ENCODE measurements around the gene RFX3.
"Not testable (repeated sequence)": the region's sequence is repeated elsewhere in the genome, so short reads cannot be mapped to it uniquely, and the experiment has no call there.

The RFX3 gene

GRCh38 chr9:3323714-3324113 is 202.1 kb downstream of the RFX3 start:
- no peaks in the 10 kb centered on the region for H3K27me3 ChIP-seq (replicated peaks; ENCODE audit: insufficient read depth, low read length)
- no peaks in the 10 kb centered on the region for H4K20me1 ChIP-seq (ENCODE audit: insufficient read depth, low read length)
- no peaks in the 10 kb centered on the region for H3K9me2 ChIP-seq (replicated peaks; ENCODE audit: insufficient read depth, low read length)
- no peak for DNase-seq
- no peaks in the 10 kb centered on the region for H3K36me3 ChIP-seq (replicated peaks; ENCODE audit: insufficient read depth, low read length)
- no peak overlapping the region for H3K4me3 ChIP-seq (ENCODE audit: low read length)
- H3F3A ChIP-seq (ENCODE audit: insufficient read depth, low read length) = no peaks in the 10 kb centered on the region
- no peaks in the 10 kb centered on the region for H3K9me3 ChIP-seq (replicated peaks; ENCODE audit: insufficient read depth, low read length)
- no peak overlapping the region for H2AFZ ChIP-seq (ENCODE audit: low read length)
- H3K27ac ChIP-seq (ENCODE audit: low read length) = no peak overlapping the region
- no peaks in the 10 kb centered on the region for H3K4me1 ChIP-seq (ENCODE audit: low read length)
- TF ChIP-seq EZH2 (optimal IDR thresholded peaks at IDR 0.05; ENCODE audit: low read depth, low read length) (no peak), CTCF (IDR thresholded peaks at IDR 0.05; ENCODE audit: low read length) (no peak), EZH2phosphoT487 (IDR thresholded peaks at IDR 0.05; ENCODE audit: low read length) (no peak)
- H3K4me2 ChIP-seq (ENCODE audit: low read depth, low read length) = no peak overlapping the region
- no peaks in the 10 kb centered on the region for H3K79me2 ChIP-seq (ENCODE audit: low read length)
- no peak overlapping the region for H3K9ac ChIP-seq (ENCODE audit: low read length)

- Histone ChIP-seq H3F3A (ENCODE audit: insufficient read depth, low read length) (no peaks in the 10 kb centered on the region), H3K27ac (ENCODE audit: low read length) (no peak overlapping the region)
- TF ChIP-seq EZH2 (optimal IDR thresholded peaks at IDR 0.05; ENCODE audit: low read depth, low read length) = no peak
- TF ChIP-seq EZH2phosphoT487 (IDR thresholded peaks at IDR 0.05; ENCODE audit: low read length) = no peak
- no peak for TF ChIP-seq CTCF (IDR thresholded peaks at IDR 0.05; ENCODE audit: low read length)
Measured at GRCh38 chr9:3321186-3321585, 204.6 kb downstream of the RFX3 start.

GRCh38 chr9:3312595-3312994 is 213.2 kb downstream of the RFX3 start:
- H3K4me3 ChIP-seq (ENCODE audit: low read length); H3K36me3 ChIP-seq (replicated peaks; ENCODE audit: insufficient read depth, low read length); H3K4me2 ChIP-seq (ENCODE audit: low read depth, low read length); H2AFZ ChIP-seq (ENCODE audit: low read length); H3K9ac ChIP-seq (ENCODE audit: low read length); H3K79me2 ChIP-seq (ENCODE audit: low read length); H3K9me3 ChIP-seq (replicated peaks; ENCODE audit: insufficient read depth, low read length); H3F3A ChIP-seq (ENCODE audit: insufficient read depth, low read length); H4K20me1 ChIP-seq (ENCODE audit: insufficient read depth, low read length); H3K27ac ChIP-seq (ENCODE audit: low read length); H3K4me1 ChIP-seq (ENCODE audit: low read length); H3K9me2 ChIP-seq (replicated peaks; ENCODE audit: insufficient read depth, low read length); DNase-seq; H3K27me3 ChIP-seq (replicated peaks; ENCODE audit: insufficient read depth, low read length): not testable (repeated sequence)

More at GRCh38 chr9:3321186-3321585, 204.6 kb downstream of the RFX3 start:
- Histone ChIP-seq H3K27me3 (replicated peaks; ENCODE audit: insufficient read depth, low read length) (no peaks in the 10 kb centered on the region), H3K9ac (ENCODE audit: low read length) (no peak overlapping the region), H3K79me2 (ENCODE audit: low read length) (no peaks in the 10 kb centered on the region), H3K9me3 (replicated peaks; ENCODE audit: insufficient read depth, low read length) (no peaks in the 10 kb centered on the region), H3K9me2 (replicated peaks; ENCODE audit: insufficient read depth, low read length) (no peaks in the 10 kb centered on the region), H3K4me3 (ENCODE audit: low read length) (no peak overlapping the region), H3K36me3 (replicated peaks; ENCODE audit: insufficient read depth, low read length) (no peaks in the 10 kb centered on the region), H3K4me1 (ENCODE audit: low read length) (no peaks in the 10 kb centered on the region), H3K4me2 (ENCODE audit: low read depth, low read length) (no peak overlapping the region), H2AFZ (ENCODE audit: low read length) (no peak overlapping the region), H4K20me1 (ENCODE audit: insufficient read depth, low read length) (no peaks in the 10 kb centered on the region)
- no peak for DNase-seq

- no peak overlapping the region for H3K4me3 ChIP-seq (ENCODE audit: low read length)
- TF ChIP-seq EZH2phosphoT487 (IDR thresholded peaks at IDR 0.05; ENCODE audit: low read length) (no peak), CTCF (IDR thresholded peaks at IDR 0.05; ENCODE audit: low read length) (no peak)
- no peaks in the 10 kb centered on the region for H3K9me3 ChIP-seq (replicated peaks; ENCODE audit: insufficient read depth, low read length)
- no peak overlapping the region for H2AFZ ChIP-seq (ENCODE audit: low read length)
- H3K36me3 ChIP-seq (replicated peaks; ENCODE audit: insufficient read depth, low read length) = no peaks in the 10 kb centered on the region
- H3F3A ChIP-seq (ENCODE audit: insufficient read depth, low read length) = no peaks in the 10 kb centered on the region
- H3K79me2 ChIP-seq (ENCODE audit: low read length) = no peaks in the 10 kb centered on the region
- H3K4me2 ChIP-seq (ENCODE audit: low read depth, low read length) = no peak overlapping the region
- H3K27me3 ChIP-seq (replicated peaks; ENCODE audit: insufficient read depth, low read length) = no peaks in the 10 kb centered on the region
- H3K27ac ChIP-seq (ENCODE audit: low read length) = no peak overlapping the region
- H3K9me2 ChIP-seq (replicated peaks; ENCODE audit: insufficient read depth, low read length) = no peaks in the 10 kb centered on the region
- H3K4me1 ChIP-seq (ENCODE audit: low read length) = no peaks in the 10 kb centered on the region
- H4K20me1 ChIP-seq (ENCODE audit: insufficient read depth, low read length) = no peaks in the 10 kb centered on the region
- no peak overlapping the region for H3K9ac ChIP-seq (ENCODE audit: low read length)
- no peak for DNase-seq
Measured at GRCh38 chr9:3308609-3309008, 217.2 kb downstream of the RFX3 start.

- H3K9ac ChIP-seq (ENCODE audit: low read length); H3K27me3 ChIP-seq (replicated peaks; ENCODE audit: insufficient read depth, low read length); H3K4me2 ChIP-seq (ENCODE audit: low read depth, low read length); H4K20me1 ChIP-seq (ENCODE audit: insufficient read depth, low read length); H3F3A ChIP-seq (ENCODE audit: insufficient read depth, low read length); H3K9me3 ChIP-seq (replicated peaks; ENCODE audit: insufficient read depth, low read length); H3K79me2 ChIP-seq (ENCODE audit: low read length); H2AFZ ChIP-seq (ENCODE audit: low read length); H3K4me3 ChIP-seq (ENCODE audit: low read length); H3K27ac ChIP-seq (ENCODE audit: low read length); H3K36me3 ChIP-seq (replicated peaks; ENCODE audit: insufficient read depth, low read length); H3K9me2 ChIP-seq (replicated peaks; ENCODE audit: insufficient read depth, low read length); DNase-seq: not testable (repeated sequence)
- peaks cover 12% of the 10 kb centered on the region; the same call in 1 of the 2 replicates for H3K4me1 ChIP-seq (ENCODE audit: low read length)
Measured at GRCh38 chr9:3304388-3304787, 221.4 kb downstream of the RFX3 start.

Data from MM.1S (cell line).